Stimulated activated CD4-positive, alpha-beta T cell treated with anti-CD3 and anti-CD28 coated beads, Interleukin-4, amount 100 ng/mL, for 24 hours (primary cell): Measurements from ENCODE around the gene OVOL1.

ENCODE experiments used
- DNase-seq: peaks from one replicate; pipeline ENCODE4 v3.0.0-alpha.2; 2020

The OVOL1 gene

DNA sequence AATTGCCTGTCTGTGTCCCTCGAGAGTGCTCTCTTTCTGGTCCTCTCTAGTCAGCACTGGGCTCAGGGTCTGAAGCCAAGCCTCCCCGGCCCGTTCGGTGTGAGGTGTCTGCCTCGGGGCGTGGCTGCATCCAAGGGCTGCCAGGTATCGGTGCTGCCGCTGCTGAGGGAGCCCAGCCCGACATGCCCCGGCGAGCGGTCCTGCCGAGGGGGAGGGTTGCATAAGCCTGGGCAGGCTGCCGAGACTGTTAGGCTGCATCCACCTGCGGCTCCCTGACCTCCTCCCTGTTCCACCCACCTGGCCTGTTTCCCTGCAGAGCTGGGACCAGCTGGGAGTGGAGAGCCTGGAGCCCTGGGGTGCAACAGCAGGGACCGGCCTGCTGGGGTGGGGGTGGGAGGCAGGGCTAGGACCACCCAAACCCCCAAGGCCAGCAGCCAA lies 6.3 kb downstream of the OVOL1 start:
- no peak for DNase-seq

DNA sequence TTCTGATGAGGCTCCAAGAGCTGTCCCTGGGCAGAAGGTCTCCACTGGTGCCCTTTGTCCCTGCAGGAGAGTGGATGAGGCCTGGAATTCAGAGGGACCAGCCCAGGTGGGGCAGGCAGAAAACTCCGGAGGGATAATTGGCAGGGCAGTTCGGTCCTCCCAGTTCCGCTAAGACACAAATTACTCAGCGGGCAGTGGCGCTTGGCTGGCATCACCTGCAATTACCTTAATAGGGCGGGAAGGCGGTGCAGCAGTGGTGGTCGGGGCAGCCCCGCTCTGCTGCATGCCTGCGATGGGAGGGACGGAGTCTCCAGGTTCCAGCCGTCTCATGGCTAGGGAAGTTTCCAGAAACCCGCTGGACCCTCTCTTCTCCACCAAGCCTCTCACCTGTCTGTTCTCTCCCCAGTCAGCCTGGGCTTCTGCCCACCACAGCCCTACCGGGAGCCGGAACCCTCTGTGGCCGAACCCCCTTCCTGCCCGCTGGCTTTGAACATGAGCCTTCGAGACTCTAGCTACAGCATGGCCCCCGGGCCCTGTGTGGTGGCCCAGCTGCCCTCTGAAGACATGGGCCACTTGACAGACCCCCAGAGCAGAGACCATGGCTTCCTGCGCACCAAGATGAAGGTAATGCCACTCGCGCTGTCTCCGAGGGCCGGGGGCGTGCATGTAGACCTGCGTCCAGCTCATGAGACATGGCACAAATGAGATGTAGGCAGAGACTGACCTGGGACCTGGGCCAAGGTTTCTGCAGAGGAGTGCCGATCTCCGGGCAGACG lies 7.0 kb downstream of the OVOL1 start:
- DNase-seq: no peak

DNA sequence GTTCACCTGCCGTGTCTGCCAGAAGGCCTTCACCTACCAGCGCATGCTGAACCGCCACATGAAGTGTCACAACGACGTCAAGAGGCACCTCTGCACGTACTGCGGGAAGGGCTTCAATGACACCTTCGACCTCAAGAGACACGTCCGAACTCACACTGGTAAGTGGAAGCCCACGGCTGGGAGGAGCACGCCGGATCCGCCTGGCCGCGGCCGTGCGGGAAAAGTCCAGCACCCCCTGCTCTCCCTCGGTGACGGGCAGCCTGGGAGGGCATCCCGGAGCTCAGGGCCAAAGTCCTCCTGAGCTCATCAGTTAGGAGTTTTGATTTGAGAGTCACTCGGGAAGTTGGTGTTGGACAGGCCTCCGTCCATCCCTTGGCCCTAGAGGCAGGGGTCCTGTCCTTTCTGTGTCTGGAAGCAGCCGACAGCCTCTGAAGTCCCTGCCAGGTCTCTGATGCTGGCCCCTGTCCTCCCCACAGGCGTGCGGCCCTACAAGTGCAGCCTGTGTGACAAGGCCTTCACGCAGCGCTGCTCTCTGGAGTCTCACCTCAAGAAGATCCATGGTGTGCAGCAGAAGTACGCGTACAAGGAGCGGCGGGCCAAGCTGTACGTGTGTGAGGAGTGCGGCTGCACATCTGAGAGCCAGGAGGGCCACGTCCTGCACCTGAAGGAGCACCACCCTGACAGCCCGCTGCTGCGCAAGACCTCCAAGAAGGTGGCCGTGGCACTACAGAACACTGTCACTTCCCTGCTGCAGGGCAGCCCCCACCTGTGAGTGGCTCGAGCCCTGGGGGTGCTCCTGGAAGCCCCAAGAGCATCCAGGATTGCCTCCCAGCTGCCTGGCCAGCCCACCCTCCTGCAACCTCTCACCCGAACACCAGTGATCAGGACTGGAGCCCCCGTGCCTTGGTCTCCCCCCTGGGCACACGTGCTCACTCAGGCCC lies 8.0 kb downstream of the OVOL1 start:
- no peak for DNase-seq

DNA sequence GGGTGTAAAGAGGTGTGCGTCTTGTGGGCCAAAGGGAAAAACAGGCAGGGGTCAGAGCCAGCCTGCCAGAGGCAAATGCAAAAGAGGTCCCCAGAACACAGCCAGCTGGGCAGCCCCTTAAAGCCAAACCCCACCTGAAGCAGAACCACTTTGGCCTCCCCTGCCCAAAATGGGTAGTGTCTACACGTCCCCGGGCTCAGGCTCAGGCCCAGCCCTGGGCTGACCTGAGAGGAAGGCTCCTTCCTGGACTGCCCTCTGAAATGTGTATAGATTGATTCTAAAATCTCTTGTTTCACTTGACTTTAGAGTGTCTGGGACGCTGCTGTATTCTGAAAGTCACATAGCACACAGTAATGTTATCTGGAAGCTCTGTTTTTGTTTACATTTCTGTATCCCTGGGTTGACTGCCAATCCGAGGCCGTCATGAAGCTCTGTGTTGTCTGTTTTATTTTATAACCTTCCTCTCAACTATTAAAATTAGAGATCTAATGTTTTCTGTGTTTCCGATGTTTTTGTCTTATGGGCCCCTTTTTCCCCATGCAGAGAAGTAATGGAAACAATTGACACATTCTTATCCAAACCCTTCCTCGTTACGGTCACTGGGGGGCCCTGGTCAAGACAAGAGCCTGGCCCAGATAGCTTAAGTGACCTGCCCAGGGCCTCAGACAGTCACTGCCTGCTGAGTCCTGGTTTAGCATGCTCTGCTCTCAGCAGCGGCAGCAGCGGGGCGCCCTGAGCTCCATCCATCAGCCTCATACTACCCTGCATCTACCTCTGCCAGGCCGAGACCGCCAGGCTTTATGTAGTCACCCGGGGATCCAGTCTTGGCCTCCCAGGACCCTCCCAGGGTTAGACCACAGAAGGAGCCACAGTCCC lies 10.1 kb downstream of the OVOL1 start:
- no peak for DNase-seq

DNA sequence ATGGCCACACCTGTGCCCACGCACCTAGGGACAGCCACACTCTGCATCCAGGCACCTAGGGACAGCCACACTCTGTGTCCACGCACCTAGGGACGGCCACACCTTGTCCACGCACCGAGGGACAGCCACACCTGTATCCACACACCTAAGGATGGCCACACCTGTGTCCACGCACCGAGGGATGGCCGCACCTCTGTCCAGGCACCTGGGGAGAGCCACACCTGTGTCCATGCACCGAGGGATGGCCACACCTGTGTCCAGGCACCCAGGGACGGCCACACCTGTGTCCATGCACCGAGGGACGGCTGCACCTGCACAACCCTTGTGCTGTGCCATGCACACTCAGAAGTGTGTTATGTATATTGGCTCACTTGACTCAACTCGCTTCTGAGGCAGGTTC lies 10.8 kb downstream of the OVOL1 start:
- no peak for DNase-seq

DNA sequence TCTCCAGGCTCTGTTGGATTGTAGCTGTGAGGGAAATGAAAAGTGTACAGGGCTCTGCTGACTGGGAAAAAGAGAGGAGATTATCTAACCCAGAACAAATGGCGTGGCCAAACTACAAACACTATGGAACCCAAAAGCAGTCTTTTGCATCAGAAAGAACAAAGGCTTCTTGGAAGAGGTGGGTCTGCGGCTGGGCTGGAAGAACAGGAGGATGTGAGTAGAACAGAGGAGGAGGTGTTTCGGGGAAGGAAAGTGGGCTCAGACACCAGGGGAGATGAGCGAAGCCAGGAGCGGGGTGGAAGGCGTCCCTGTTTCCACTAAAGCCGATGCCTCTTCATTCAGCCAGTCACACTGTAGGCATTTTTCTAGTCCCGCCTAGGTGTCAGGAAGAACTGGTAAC lies 12.0 kb downstream of the OVOL1 start:
- DNase-seq: no peak

DNA sequence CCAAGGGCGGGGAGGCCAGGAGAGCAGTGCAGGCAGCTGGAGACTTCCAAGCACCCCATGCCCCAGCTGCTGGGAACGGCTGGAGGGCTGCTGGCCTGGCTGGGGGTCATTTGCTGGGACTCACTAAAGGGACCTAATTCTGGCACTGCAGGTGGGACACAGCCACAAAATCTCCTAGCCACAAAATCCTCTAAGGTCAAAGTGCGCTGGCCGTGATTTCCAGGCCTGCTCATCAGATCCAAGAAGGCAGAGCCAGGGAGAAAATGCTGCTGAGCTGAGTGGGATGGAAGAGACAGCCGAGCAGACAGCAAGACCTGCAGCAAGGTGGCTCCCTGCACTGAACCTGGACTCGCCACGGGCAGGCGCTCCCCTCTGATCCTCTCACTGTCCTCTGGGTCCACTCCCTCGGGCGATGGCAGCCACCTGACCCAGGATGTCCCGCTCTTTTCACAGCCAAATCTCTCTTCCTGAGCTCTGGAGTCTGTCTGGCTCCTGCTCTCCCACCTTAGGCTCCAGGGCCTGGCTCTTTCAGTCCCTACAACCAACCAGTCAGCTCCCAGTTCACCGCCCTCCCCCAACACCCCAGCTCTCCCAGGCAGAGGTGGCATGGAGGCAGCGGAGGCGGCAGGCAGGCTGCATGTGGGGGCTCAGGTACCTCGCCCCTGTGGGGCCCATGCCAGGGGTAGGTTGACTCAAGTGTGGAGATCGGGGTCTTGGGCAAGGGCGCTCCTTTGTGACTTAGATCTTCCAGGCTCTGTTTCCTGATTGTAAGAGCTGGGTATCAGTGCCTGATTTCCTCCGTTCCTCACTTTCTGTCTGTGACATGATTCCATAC lies 14.5 kb downstream of the OVOL1 start:
- no peak for DNase-seq

DNA sequence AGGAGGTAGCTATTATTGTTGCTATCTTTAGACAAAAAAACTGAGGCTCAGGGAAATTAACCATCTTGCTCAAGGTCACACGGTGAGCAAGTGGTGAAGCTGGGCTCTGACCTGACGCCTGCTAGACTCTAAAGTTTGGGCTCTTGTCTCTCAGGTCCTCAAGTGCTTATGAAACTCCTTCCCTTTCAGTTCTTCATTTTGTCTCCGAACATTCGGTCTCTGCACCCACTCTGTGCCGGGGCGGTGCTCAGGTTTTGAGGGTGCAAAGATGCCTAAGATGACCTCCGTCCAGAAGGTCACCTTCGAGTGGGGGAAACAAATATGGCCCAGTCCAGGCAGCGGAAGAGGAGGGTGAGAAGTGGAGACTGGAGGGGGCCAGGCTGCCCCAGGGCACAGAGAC lies 16.0 kb downstream of the OVOL1 start:
- no peak for DNase-seq

DNA sequence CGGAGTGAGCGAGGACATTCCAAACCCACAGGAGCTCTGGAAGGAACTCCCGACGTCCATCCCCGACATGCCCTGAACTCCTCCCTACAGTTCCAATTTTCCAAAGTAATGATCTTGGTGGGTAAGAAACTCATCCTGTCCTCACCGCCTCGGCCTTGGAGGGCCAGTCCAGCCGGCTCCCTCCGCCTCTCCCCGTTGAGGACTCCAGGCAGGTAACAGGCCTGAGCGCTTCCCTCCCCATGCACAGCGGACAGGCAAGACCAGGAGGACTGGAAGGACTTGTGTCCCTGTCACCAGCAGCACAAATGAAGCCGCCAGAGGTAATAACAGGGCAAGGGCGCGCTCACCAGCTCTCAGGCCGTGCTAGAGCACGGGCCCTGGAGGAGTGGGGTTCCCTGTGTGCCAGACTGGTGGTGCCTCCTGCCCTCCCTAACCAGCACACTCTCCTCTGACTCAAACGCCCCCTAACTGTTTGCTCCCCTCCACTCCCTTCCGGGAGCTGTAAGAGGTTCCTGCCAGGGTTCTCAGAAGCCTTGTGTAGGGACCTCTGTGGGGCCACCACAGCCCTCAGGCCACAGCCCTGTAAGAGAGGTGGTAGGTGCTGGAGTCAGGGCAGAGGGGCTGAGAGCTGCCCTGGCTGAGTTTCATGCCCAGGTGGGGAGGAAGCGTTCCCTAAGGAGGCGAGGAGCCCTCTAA lies 17.1 kb downstream of the OVOL1 start:
- no peak for DNase-seq

DNA sequence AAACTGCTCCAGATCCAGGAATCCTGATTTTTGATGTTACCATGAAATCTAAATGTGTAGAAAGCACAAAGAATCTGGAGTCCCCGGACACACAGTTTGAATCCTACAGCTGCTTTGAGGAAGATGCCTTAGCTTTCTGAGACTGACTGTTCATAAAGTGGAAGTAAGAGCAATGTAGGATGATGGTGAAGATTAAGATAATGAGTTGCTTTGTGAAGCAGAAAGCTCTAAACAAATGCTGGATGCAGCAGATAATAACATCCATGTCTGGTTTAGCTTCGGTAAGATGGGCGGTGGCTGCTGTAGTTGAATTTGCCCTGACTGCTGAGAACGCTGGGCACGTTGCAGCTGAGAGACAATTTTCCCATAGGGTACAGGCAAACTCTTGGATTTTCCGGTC lies 20.1 kb downstream of the OVOL1 start:
- DNase-seq: no peak

DNA sequence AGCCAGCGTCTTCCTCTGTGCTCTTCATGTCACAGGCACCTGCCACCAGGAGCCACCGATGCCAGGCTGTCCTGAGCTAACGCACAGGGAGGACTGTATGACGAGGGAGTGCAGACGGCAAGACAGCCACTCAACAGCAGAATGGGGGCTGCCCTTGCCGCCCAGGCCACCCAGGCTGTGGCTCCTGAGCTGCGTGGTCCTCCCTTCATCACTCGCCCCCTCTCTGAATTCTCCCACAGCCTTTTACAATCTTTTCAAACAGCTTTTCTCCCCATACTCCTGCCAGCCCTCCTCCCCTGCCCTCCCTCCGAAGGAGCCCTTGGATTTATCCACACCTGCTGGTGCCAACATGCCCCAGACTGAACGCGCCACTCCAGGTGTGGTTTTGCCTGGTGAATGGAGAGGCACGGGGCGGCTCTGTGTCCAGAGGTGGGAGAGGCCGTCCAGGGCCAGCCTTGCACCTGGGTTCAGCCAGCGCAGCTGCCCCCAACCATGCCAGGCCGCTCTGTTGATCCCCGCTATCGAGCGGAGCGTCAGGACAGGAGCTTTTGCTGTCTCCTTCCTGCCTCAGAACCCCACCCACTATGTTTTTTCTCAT lies 22.0 kb downstream of the OVOL1 start:
- DNase-seq: no peak

DNA sequence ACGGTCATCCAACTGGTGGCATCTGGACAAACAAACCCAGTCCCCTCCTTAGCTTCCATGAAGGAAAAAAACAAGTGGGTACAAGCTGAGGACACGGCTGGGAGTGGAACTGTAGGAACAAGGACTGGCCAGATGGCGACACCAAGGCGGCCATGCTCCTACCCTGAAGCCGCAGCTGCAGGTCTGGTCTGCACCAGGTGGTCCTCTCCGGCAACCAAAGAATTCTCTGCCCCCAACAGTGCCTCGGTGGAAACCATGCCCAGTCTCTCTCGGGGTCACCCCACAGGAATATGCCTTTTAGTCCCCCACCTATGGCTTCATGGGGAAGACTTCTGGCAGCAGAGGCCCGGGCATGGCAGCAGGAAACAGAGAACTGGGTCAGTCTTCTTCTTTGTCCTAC lies 22.6 kb downstream of the OVOL1 start:
- no peak for DNase-seq

DNA sequence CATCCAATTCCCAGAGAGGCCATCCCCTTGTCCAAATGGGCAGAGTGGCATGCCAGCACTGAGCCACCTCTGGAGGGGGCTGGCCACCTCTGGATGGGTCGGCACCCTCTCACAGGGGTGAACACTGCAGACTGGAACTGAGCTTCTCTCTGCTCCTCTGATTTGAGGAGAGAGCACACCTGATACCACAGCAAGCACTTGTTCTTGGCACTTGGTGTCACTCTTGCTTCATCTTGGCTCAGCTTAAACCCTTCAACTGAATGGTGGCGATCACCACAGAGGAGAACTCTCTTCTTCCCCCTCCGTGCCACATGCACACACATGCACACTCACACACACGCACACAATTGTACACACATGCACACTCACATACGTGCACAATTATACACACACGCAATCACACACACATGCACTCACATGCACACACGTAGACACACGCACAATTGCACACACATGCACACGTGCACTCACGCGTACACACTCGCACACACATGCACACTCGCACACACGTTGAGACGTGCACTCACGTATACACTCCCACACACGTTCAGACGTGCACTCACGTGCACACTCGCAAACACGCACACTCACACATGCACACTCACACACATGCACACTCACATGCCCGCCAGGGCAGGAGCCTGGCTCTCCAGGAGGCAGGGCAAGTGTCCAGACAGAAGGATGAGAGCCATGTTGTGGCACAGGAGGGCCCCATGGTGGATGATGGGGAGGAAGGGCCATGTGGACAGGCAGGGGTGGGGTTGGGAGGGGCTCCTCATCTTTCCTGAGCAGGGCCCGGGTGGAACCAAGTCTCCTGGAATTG lies 23.4 kb downstream of the OVOL1 start:
- no peak for DNase-seq

DNA sequence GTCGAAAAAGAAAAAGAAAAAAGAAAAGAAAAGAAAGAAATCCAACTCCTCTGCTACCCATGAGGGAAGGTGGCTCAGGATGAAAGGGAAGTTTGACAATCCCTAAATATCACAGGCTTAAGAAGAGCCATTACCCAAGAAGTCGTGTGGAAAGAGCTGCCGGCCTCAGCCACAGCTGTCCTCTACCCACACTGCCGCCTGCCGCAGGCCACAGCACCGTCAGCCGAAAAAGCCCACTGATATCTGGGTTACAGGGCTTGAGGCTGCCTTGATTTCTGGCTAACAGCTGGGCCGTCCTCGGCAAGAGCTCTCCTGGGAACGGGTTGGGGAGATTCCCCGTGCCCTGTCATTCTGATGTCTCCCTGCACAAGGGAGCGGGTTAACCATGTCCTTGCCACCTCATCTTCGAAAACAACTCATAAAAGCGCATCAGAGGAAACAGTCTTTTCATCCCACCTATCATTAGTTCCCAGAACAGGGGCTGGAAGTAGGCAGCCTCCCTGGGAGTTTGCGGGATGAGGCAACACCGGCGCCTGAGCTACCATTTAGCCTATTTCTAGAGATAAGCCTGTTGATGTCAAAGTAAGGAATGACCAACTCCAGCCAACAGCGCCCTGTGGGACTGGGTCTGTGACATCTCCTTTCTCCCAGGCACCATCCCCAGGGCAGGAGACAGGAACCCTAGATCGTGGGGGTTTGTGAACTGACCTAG lies 25.1 kb downstream of the OVOL1 start:
- DNase-seq: no peak

DNA sequence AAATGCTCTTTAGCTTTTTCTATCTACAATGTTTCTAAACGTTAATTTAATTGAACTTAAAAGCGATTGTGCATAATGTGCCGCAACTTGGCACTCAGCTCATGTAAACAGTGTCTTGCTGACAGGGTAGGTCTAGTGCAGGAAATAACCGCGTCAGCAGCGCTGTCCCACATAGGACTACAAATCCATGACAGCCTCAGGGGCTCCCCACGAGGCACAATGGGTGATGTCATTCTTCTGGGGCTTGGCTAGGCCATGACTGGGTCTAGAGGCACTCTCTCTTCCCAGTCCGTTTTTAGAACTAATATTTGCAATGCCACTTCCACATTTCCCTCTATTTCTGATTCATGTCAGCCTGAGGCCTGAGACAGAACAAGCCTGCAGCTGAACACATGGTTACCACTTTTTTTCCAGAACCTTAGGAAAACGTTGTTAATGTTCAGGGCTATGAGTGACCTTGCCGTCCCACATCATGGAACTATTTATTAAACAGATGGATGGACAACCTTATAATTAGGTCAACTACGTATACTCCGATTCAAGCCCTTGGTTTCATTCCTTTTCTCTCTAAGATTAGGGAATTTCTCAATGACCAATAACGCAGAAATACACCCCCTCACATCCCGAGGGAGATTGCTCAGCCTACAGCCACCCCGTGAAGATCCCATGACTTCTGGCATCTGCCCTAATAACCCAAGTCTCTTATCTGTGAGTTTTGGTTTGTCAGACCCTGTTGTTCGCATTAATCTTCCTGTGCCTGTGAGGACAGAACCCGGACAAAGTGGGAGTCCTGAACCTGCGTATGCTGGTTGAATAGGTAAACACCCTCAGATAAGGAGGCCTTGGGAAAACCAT lies 27.5 kb downstream of the OVOL1 start:
- no peak for DNase-seq

DNA sequence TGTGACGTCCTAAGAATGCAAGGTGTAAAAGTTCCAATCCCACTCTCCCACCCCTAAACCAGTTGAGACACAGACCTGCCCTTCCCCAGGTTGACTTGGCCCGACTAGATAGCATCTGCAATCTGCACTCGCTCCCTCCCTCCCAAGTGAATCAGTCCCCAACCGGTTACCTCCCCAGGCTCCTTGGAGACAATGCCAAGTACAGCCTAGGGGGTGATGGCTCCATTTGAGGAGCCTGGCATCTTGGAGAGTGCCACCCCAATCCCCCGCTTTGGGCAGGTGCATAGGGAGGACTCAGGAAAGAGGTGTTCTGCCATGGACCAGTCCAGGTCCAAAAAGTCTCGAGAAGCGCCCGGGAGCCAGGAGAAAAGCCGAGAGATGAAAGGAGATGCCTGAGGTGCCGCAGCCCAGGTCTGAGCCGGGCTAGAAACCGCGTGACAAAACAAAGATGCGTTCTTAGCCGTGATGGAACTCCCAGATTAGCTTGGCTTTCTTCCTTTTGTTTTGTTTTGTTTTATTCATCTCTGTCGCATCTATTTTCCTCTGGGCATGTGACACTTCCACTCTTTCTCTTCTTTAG lies 28.2 kb downstream of the OVOL1 start:
- DNase-seq: no peak

DNA sequence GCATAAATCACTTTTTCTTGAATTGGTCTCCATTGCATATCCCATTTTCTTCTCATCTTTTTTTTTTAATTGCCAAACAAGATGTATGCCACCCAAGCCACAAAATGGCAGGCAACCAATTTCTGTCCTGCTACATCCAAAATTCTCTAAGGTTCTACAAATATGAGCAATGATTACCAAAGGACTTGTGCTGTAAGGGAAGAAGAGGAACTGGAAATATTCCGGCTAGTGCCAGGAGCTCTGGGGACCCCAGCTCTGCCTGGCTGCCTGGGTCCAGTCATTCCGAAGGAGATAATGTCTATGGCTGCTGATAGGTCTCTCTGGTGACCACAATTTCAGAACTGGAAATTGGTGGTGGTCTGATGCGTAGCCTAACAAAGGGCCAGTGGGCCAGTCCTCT lies 29.8 kb downstream of the OVOL1 start:
- DNase-seq: no peak

DNA sequence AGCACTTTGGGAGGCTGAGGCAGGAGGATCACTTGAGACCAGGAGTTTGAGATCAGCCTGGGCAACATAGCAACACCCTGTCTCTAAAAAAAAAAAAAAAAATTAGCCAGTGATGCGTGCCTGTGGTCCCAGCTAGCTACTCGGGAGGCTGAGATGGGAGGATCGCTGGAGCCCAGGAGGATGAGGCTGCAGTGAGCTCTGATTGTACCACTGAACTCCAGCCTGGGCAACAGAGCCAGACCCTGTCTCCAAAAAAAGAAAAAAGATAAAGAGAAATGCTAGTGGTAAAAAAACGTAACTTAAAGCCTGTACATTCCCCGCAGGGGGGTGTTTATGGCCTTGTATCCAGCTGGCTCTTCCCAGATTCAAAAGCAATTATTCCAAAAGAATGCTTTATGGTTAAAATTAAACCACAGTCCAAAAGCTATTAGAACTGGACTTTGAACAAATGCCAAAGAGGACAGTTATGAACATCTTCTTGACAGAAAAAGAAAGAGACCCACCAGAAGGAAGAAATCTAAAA lies 30.5 kb downstream of the OVOL1 start:
- DNase-seq: no peak
